Keratinocyte (primary cell): ENCODE results near the gene SKP2. TPM values are rescaled to one million over a fixed set of nuclear protein-coding genes. Genes with fewer than 3 reads are reported as not detected.

ENCODE experiments used
- DNase-seq: peaks from one replicate; pipeline ENCODE4 v3.0.0-alpha.2; 2011; ENCODE audit warnings: low read depth, missing footprints, low spot score
- FAIRE-seq: peaks from 2 replicates; lab custom pipeline; 2011; peaks lifted over from hg19 to GRCh38; lab: Jason Lieb, UNC
- H2AFZ ChIP-seq: 2 replicates; pipeline ENCODE4 v1.6.0; 2012; ENCODE audit warnings: low read length, control low read depth, inconsistent platforms; ENCODE audit not compliant: control insufficient read depth
- H3K27ac ChIP-seq: 2 replicates; pipeline ENCODE4 v1.5.1; 2011; ENCODE audit warnings: low read length; ENCODE audit not compliant: control insufficient read depth, insufficient read depth
- H3K27me3 ChIP-seq: 3 replicates; pipeline ENCODE4 v1.6.0; 2011; ENCODE audit warnings: low read length; ENCODE audit not compliant: control insufficient read depth, insufficient read depth; ENCODE audit errors: extremely low read depth
- H3K36me3 ChIP-seq, 2 experiments: 2 replicates in 1 of 2; 3 replicates in 1 of 2; pipeline ENCODE4 v1.5.1; 2011; ENCODE audit warnings: low read length in 2 of 2, mild to moderate bottlenecking in 1 of 2; ENCODE audit not compliant: control insufficient read depth in 2 of 2, insufficient read depth in 2 of 2; ENCODE audit errors: extremely low read depth in 1 of 2
- H3K4me1 ChIP-seq: 3 replicates; pipeline ENCODE4 v1.5.1; 2011; ENCODE audit warnings: low read length; ENCODE audit not compliant: control insufficient read depth, insufficient read depth; ENCODE audit errors: extremely low read depth
- H3K4me2 ChIP-seq: 3 replicates; pipeline ENCODE4 v1.6.0; 2011; ENCODE audit warnings: low read depth, low read length; ENCODE audit not compliant: control insufficient read depth, insufficient read depth; ENCODE audit errors: extremely low read depth
- H3K4me3 ChIP-seq, 3 experiments: fragments of 200-600 bp in 1 of 3; sonication (generic) in 1 of 3; 2 replicates in 2 of 3; 3 replicates in 1 of 3; pipeline ENCODE4 v1.5.1; 2011 to 2016; ENCODE audit warnings: low read length in 3 of 3, mild to moderate bottlenecking in 3 of 3, control low read depth in 2 of 3, inconsistent platforms in 1 of 3, low read depth in 1 of 3, mixed read lengths in 1 of 3, mixed run types in 1 of 3, moderate library complexity in 1 of 3; ENCODE audit not compliant: control insufficient read depth in 2 of 3, insufficient read depth in 2 of 3; ENCODE audit errors: extremely low read depth in 1 of 3
- H3K79me2 ChIP-seq: 2 replicates; pipeline ENCODE4 v1.6.0; 2012; ENCODE audit warnings: low read length; ENCODE audit not compliant: control insufficient read depth, insufficient read depth
- H3K9ac ChIP-seq: 3 replicates; pipeline ENCODE4 v1.6.0; 2011; ENCODE audit warnings: low read length; ENCODE audit not compliant: control insufficient read depth, insufficient read depth; ENCODE audit errors: extremely low read depth
- H3K9me1 ChIP-seq: 3 replicates; pipeline ENCODE4 v1.6.0; 2011; ENCODE audit warnings: low read length; ENCODE audit not compliant: control insufficient read depth, insufficient read depth; ENCODE audit errors: extremely low read depth
- H3K9me3 ChIP-seq: 2 replicates; pipeline ENCODE4 v1.5.1; 2012; ENCODE audit warnings: low read depth, low read length; ENCODE audit not compliant: control insufficient read depth
- H4K20me1 ChIP-seq: 3 replicates; pipeline ENCODE4 v1.6.0; 2011; ENCODE audit warnings: low read length; ENCODE audit not compliant: control insufficient read depth, insufficient read depth; ENCODE audit errors: extremely low read depth
- EZH2 ChIP-seq: IDR thresholded peaks from one replicate; pipeline ENCODE4 v1.6.1; 2012; ENCODE audit warnings: inconsistent platforms, mild to moderate bottlenecking, low read length, moderate library complexity
- dilution Hi-C: fragments of 300-500 bp; cut with MboI; formaldehyde crosslinking; loops from one replicate; pipeline ENCODE4 v1.7.0; 2020; ENCODE audit warnings: low sequenced_read_pairs; ENCODE audit not compliant: extremely low pct_ligation_motif_present
- polyA plus RNA-seq, 5 experiments: library from polyadenylated mRNA; depleted of rRNA in 3 of 5; stranded (reverse) in 3 of 5; stranded (forward) in 1 of 5; unstranded in 1 of 5; fragments of >200 nt; gene quantifications; 1 replicate in 1 of 5; 2 replicates in 3 of 5; 3 replicates in 1 of 5; pipeline versions ENCODE4 v1.2.1 to v1.2.3, GENCODE V29; 2011 to 2012; ENCODE audit warnings: missing spikeins in 2 of 5, low read depth in 1 of 5, low replicate concordance in 1 of 5
- TF ChIP-seq, protein P1 (sequence below), 3 experiments: IDR thresholded peaks in 1 of 3; conservative IDR thresholded peaks in 1 of 3; optimal IDR thresholded peaks in 1 of 3; 2 replicates in 2 of 3; 3 replicates in 1 of 3; pipeline versions ENCODE3 to v1.5.1; 2011; ENCODE audit warnings: low read length in 3 of 3, mild to moderate bottlenecking in 3 of 3, moderate library complexity in 2 of 3, control low read depth in 1 of 3, inconsistent platforms in 1 of 3; ENCODE audit not compliant: insufficient read depth in 2 of 3; ENCODE audit errors: extremely low read depth in 1 of 3

The SKP2 gene
- polyA plus RNA-seq, 1 donor (not counting 4 experiments of a cell fraction or from before 2014, with no cell fraction given) = 34.6 TPM

DNA sequence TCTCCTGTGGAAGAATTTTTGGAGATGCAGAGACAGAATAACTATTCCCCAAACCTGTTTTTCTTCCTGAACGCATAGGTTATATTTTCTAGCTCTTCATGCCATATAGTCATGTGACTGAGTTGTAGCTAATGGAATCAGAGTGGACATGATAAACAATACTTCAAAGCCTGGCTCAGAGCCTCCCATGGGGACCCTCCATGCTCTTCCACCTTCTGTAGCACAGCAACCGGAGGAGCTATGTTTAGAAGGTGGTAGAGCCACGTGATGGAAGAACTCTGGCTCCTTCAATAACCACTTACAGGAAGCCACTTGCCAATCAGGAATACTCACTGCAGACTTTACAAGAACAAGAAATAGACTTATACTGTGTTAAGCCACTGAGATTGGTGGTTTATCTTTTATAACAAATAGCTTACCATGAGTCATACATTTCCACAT is 50.6 kb downstream of the SKP2 start:
- no peaks in the 10 kb centered on the region for H3K4me1 ChIP-seq
- H3K4me2 ChIP-seq = no peak overlapping the region
- H3K27me3 ChIP-seq = no peaks in the 10 kb centered on the region
- no peaks in the 10 kb centered on the region for H3K79me2 ChIP-seq
- H3K4me3 ChIP-seq = no peak overlapping the region
- H3K27ac ChIP-seq = no peak overlapping the region
- H2AFZ ChIP-seq = no peak overlapping the region
- DNase-seq = no peak
- H3K9me1 ChIP-seq = no peaks in the 10 kb centered on the region
- peaks cover 0 to 3% of the 10 kb centered on the region in 2 experiments for H3K36me3 ChIP-seq
- no peaks in the 10 kb centered on the region for H4K20me1 ChIP-seq
- H3K9me3 ChIP-seq = no peaks in the 10 kb centered on the region
- TF ChIP-seq, protein P1, sequence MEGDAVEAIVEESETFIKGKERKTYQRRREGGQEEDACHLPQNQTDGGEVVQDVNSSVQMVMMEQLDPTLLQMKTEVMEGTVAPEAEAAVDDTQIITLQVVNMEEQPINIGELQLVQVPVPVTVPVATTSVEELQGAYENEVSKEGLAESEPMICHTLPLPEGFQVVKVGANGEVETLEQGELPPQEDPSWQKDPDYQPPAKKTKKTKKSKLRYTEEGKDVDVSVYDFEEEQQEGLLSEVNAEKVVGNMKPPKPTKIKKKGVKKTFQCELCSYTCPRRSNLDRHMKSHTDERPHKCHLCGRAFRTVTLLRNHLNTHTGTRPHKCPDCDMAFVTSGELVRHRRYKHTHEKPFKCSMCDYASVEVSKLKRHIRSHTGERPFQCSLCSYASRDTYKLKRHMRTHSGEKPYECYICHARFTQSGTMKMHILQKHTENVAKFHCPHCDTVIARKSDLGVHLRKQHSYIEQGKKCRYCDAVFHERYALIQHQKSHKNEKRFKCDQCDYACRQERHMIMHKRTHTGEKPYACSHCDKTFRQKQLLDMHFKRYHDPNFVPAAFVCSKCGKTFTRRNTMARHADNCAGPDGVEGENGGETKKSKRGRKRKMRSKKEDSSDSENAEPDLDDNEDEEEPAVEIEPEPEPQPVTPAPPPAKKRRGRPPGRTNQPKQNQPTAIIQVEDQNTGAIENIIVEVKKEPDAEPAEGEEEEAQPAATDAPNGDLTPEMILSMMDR (optimal IDR thresholded peaks at IDR 0.05 in 1 of 3, IDR thresholded peaks at IDR 0.05 in 1 of 3, conservative IDR thresholded peaks at IDR 0.05 in 1 of 3; ENCODE audit: extremely low read depth in 1 of 3, insufficient read depth in 2 of 3, low read length in 3 of 3) = no peak
- TF ChIP-seq EZH2 = no peak
- dilution Hi-C loops = no loop called here
- no peak for FAIRE-seq
- H3K9ac ChIP-seq = no peak overlapping the region

DNA sequence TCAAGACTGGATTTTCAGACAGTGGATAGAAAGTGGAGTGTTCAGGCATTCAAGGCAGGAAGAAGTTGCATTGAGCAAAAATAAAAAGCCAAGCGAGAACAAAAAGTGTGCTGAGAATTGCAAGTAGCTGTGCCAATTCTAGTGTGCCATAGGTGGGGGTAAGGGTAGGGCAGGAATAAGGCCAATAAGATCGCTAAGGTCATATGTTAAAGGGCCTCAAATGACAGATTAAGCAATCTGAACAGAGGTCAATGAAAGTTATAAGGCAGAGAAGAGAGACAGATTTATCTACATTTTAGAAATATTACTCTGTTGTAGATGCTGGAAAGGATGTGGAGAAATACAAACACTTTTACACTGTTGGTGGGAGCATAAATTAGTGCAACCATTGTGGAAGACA is 53.4 kb downstream of the SKP2 start:
- Histone ChIP-seq H2AFZ (no peak overlapping the region), H4K20me1 (no peaks in the 10 kb centered on the region), H3K27me3 (no peaks in the 10 kb centered on the region), H3K27ac (no peak overlapping the region), H3K4me1 (peaks cover 3% of the 10 kb centered on the region), H3K9me3 (no peaks in the 10 kb centered on the region), H3K9ac (no peak overlapping the region), H3K79me2 (no peaks in the 10 kb centered on the region), H3K4me2 (no peak overlapping the region), H3K4me3 (no peak overlapping the region), H3K9me1 (no peaks in the 10 kb centered on the region), H3K36me3 (peaks cover 0 to 2% of the 10 kb centered on the region in 2 experiments)
- TF ChIP-seq EZH2 = no peak
- TF ChIP-seq, protein P1 (optimal IDR thresholded peaks at IDR 0.05 in 1 of 3, IDR thresholded peaks at IDR 0.05 in 1 of 3, conservative IDR thresholded peaks at IDR 0.05 in 1 of 3; ENCODE audit: extremely low read depth in 1 of 3, insufficient read depth in 2 of 3, low read length in 3 of 3) = no peak
- dilution Hi-C loops = no loop called here
- FAIRE-seq (no peak), DNase-seq (no peak)
